HG02852 (cell line): ENCODE measurements around the gene ZMYND15.

Experiments
- ATAC-seq: cut with Tn5 transposase; IDR thresholded peaks from one replicate; pipeline ENCODE4 v1.9.1; 2021; ENCODE audit warnings: mild to moderate bottlenecking, moderate library complexity; ENCODE audit not compliant: unreplicated experiment

Gene ZMYND15

GRCh38 chr17:4785311-4786105, 45.9 kb downstream of the ZMYND15 start:
- ATAC-seq, result no peak

GRCh38 chr17:4786106-4786511, 46.5 kb downstream of the ZMYND15 start, which contains the start of gene VMO1:
TSS of gene VMO1 (minus strand) at chr17:4786364. CDS start at chr17:4786352, 12 bp downstream.
- no peak for ATAC-seq

GRCh38 chr17:4786516-4786915, 46.9 kb downstream of the ZMYND15 start:
- ATAC-seq, result no peak

GRCh38 chr17:4788159-4788806, 48.6 kb downstream of the ZMYND15 start:
- no peak for ATAC-seq

- ATAC-seq, result peak; percentile 19
Measured at GRCh38 chr17:4788807-4789700, 49.4 kb downstream of the ZMYND15 start, which contains the start of gene GLTPD2. TSS of gene GLTPD2 (plus strand) at chr17:4788964. CDS start at chr17:4789012, 48 bp downstream.

GRCh38 chr17:4789701-4789950, 50.0 kb downstream of the ZMYND15 start:
- ATAC-seq, result no peak

GRCh38 chr17:4789951-4790704, 50.5 kb downstream of the ZMYND15 start:
- ATAC-seq, result peak; percentile 71

- no peak for ATAC-seq
Measured at GRCh38 chr17:4790705-4791088, 51.1 kb downstream of the ZMYND15 start.

GRCh38 chr17:4795168-4795567, 55.5 kb downstream of the ZMYND15 start:
- ATAC-seq, result no peak
